ENCODE measurements around the gene PTPRN2.

DNA sequence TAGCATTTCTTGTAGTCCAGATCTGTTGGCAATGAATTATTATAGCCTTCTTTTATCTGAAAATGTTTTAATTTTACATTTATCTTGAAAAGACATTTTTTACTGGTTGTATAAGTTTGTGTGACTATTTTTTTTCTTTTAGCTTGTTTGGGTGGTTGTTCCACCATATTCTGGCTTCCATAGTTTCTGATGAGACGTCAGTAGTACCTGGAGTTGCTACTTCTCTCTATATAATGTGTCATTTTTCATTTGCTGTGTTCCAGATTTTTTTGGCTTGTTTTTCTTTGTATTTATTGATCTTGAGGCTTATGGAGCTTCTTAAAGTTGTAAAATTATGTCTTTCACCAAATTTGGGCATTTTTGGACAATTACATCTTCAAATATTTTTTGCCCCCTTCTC is 1082.0 kb downstream of the PTPRN2 start:
- TF ChIP-seq POLR2A (IDR thresholded peaks at IDR 0.05; ENCODE audit: low read depth, low read length) (no peak), POLR2AphosphoS5 (IDR thresholded peaks at IDR 0.05; ENCODE audit: insufficient read depth, low read depth, low read length) (no peak), MYC (IDR thresholded peaks at IDR 0.05; ENCODE audit: low read depth, low read length) (no peak), FOS (IDR thresholded peaks at IDR 0.05; ENCODE audit: borderline replicate concordance, insufficient read depth, low read length) (no peak), EZH2 (IDR thresholded peaks at IDR 0.05; ENCODE audit: borderline replicate concordance, low read depth, low read length, severe bottlenecking) (no peak), GATA2 (IDR thresholded peaks at IDR 0.05; ENCODE audit: insufficient read depth, insufficient read length, low read depth, low read length) (no peak), JUN (IDR thresholded peaks at IDR 0.05; ENCODE audit: borderline replicate concordance, insufficient read depth, insufficient read length, low read depth) (no peak)
- TF ChIP-seq, protein P1, sequence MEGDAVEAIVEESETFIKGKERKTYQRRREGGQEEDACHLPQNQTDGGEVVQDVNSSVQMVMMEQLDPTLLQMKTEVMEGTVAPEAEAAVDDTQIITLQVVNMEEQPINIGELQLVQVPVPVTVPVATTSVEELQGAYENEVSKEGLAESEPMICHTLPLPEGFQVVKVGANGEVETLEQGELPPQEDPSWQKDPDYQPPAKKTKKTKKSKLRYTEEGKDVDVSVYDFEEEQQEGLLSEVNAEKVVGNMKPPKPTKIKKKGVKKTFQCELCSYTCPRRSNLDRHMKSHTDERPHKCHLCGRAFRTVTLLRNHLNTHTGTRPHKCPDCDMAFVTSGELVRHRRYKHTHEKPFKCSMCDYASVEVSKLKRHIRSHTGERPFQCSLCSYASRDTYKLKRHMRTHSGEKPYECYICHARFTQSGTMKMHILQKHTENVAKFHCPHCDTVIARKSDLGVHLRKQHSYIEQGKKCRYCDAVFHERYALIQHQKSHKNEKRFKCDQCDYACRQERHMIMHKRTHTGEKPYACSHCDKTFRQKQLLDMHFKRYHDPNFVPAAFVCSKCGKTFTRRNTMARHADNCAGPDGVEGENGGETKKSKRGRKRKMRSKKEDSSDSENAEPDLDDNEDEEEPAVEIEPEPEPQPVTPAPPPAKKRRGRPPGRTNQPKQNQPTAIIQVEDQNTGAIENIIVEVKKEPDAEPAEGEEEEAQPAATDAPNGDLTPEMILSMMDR (IDR thresholded peaks at IDR 0.05; ENCODE audit: extremely low read depth in 1 of 2, insufficient read depth in 1 of 2, low read depth in 1 of 2, low read length in 2 of 2) = no peak
- TF ChIP-seq, protein P2, sequence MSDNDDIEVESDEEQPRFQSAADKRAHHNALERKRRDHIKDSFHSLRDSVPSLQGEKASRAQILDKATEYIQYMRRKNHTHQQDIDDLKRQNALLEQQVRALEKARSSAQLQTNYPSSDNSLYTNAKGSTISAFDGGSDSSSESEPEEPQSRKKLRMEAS (IDR thresholded peaks at IDR 0.05; ENCODE audit: insufficient read depth, insufficient read length) = no peak

All from endothelial cell of umbilical vein (primary cell).